GM19438 (cell line): ENCODE results near the gene HPGDS.

ENCODE experiments used
- ATAC-seq: cut with Tn5 transposase; IDR thresholded peaks from one replicate; pipeline ENCODE4 v1.9.1; 2021; ENCODE audit warnings: low read depth; ENCODE audit not compliant: unreplicated experiment

HPGDS gene

DNA sequence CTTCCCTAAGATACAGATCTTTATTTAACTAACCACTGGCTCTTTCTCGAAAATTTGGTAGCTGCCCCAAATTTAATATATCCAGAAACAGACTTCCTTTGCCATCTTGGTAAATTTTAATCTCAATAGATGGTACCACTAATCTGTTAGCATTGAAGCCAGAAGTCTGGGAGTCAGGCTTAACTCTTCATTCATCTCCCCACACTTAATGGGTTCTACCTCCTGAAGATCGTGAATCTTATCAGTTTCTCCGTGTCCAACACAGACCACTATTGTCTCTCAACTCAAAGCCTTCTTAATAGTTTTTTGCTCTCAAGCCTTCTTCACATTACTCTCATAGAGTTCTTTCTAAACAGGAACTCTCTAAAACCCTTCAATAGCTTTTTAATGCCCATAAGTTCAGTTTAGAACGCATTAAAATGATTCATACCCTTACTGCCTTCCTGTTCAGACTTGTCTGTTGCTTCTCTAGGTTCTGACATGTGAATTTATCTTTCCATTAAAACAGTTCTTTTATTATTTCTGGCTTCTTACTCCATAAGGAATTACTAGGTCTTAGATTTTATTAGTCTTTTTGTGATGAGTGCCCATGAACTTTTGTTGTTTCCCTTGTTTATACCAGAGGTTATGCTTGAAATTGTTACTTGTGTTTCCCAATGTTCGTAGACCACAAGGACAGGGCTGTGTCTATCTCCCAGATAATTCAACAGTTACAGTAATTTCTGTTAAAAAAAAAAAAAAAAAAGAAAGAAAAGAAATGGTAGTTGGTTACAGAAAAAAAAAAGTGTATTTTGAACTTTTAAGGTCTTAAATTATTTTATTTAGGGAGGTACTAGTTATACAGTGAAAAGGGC lies 80.2 kb downstream of the HPGDS start:
- no peak for ATAC-seq

GRCh38 chr4:94256828-94257227 lies 85.8 kb downstream of the HPGDS start:
- no peak for ATAC-seq

DNA sequence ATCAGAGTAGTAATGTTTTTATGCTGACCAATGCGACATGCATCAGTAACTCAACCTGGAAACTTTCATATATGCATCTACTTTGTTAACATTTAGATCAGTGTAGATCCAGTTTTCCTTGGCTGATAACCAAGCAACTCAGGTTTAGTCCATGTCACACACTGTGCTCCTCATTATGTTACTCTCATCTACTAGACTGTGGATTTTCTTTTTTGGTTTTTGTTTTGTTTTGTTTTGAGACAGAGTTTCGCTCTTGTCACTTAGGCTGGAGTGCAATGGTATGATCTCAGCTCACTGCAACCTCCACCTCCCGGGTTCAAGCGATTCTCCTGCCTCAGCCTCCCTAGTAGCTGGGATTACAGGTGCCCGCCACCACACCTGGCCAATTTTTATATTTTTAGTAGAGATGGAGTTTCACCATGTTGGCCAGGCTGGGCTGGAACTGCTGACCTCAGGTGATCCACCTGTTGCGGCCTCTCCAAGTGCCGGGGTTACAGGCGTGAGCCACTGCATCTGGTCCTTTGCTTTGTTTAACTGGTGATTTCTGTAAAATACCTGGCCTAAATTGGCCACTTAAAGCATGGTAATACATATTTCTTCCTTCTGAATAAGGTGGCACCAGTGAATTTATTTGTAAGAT lies 86.4 kb downstream of the HPGDS start:
- ATAC-seq: no peak

DNA sequence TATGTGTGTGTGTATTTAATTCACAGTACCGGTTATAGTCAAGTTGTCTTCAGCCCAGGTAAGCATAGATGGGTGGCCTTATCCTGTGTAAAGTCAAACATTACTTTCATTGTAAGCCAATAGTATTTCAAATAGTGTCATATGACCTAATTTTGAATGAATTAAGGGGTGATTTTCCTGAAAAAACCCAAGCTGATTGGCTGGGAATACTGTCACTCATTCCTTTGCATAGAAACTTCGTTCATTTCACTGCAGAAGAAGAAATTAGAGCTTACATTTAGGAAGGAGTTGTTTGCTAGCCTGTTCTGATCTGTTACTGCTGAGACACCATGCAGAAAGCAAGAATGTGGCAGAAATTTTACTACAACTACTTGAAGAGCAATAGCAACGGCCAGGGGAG lies 89.6 kb downstream of the HPGDS start:
- no peak for ATAC-seq

- no peak for ATAC-seq
Measured at GRCh38 chr4:94251094-94251493, 91.5 kb downstream of the HPGDS start.
